Tibial nerve (tissue), 4 donors: ENCODE results near the gene SUMF1. TPM values are rescaled to one million over a fixed set of nuclear protein-coding genes. Genes with fewer than 3 reads are reported as not detected.

ENCODE experiments used
- DNase-seq, 2 donors: peaks; one replicate each; pipeline ENCODE4 v3.0.0-alpha.2; 2019; ENCODE audit warnings: low spot score in 2 of 2
- H3K27ac ChIP-seq, 4 donors: fragments of 200-600 bp; sonication (generic) in 3 of 4; one replicate each; pipeline ENCODE4 v1.5.1; 2017 to 2019; ENCODE audit warnings: mild to moderate bottlenecking in 1 of 4
- H3K27me3 ChIP-seq, 2 donors: fragments of 200-600 bp; sonication (generic) in 1 of 2; one replicate each; pipeline versions ENCODE4 v1.5.1 to v1.6.0; 2017 to 2019
- H3K36me3 ChIP-seq, 3 donors: fragments of 200-600 bp; sonication (generic); one replicate each; pipeline ENCODE4 v1.5.1; 2018 to 2019
- H3K4me1 ChIP-seq, 4 donors: fragments of 200-600 bp; sonication (generic) in 3 of 4; one replicate each; pipeline ENCODE4 v1.5.1; 2017 to 2019
- H3K4me3 ChIP-seq, 4 donors: fragments of 200-600 bp; sonication (generic) in 3 of 4; one replicate each; pipeline ENCODE4 v1.5.1; 2017 to 2019; ENCODE audit warnings: mild to moderate bottlenecking in 1 of 4, moderate library complexity in 1 of 4
- H3K9me3 ChIP-seq, 4 donors: fragments of 200-600 bp; sonication (generic) in 3 of 4; one replicate each; pipeline ENCODE4 v1.5.1; 2017 to 2019
- EP300 ChIP-seq, 2 donors: sonication (generic); formaldehyde crosslinking; IDR thresholded peaks; one replicate each; pipeline ENCODE4 v1.6.1; 2017; ENCODE audit warnings: antibody characterized with exemption in 2 of 2, mild to moderate bottlenecking in 1 of 2
- POLR2A ChIP-seq, 2 donors: fragments of 450-650 bp; IDR thresholded peaks; one replicate each; pipeline ENCODE4 v1.6.1; 2017; ENCODE audit warnings: antibody characterized with exemption in 2 of 2, mild to moderate bottlenecking in 2 of 2, moderate library complexity in 2 of 2
- WGBS, 2 donors: methylation state at CpG; one replicate each; pipeline ENCODE4 v1.1.5; 2018; 5-methylcytosine and 5-hydroxymethylcytosine counted together
- total RNA-seq, 4 donors: library from RNA; depleted of rRNA; stranded (reverse); fragments of >200 nt; gene quantifications; one replicate each; pipeline ENCODE4 v1.1.0, GENCODE V29; 2016
- TF ChIP-seq, protein P1 (sequence below), 5 experiments: fragments of 200-600 bp in 3 of 5; fragments of 450-650 bp in 2 of 5; sonication (generic) in 3 of 5; IDR thresholded peaks; one replicate each; pipeline ENCODE4 v1.5.1; 2016 to 2019; ENCODE audit warnings: antibody characterized with exemption in 5 of 5, mild to moderate bottlenecking in 3 of 5, moderate library complexity in 2 of 5

SUMF1 gene
- total RNA-seq, 4 donors from 2014 or later: 49.2 to 70.6 (median 63.8) TPM

DNA sequence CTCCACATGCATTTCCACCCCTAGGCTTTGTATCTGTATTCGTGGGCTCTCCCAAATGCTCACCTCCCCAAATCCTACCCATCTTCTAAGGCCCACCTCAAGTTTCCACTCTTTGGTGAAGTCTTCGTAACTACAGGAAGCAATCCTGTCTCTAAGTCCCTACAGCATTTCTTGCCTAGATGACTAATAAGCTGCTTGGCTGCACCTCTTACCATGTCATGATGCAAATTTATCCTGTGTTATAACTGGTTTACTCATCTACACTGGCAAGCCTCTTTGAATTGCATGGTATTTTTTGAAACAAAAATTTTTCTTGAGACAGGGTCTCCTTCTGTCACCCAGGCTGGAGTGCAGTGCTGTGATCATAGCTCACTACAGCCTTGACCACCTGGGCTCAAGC is 90.6 kb downstream of the SUMF1 start:
- Histone ChIP-seq H3K27ac (no peak overlapping the region), H3K4me3 (no peak overlapping the region), H3K36me3 (peaks cover 0 to 71% (median 0%) of the 10 kb centered on the region in 3 donors), H3K27me3 (no peaks in the 10 kb centered on the region), H3K9me3 (peaks cover 0 to 29% (median 7%) of the 10 kb centered on the region in 4 donors), H3K4me1 (no peaks in the 10 kb centered on the region)
- TF ChIP-seq, protein P1, sequence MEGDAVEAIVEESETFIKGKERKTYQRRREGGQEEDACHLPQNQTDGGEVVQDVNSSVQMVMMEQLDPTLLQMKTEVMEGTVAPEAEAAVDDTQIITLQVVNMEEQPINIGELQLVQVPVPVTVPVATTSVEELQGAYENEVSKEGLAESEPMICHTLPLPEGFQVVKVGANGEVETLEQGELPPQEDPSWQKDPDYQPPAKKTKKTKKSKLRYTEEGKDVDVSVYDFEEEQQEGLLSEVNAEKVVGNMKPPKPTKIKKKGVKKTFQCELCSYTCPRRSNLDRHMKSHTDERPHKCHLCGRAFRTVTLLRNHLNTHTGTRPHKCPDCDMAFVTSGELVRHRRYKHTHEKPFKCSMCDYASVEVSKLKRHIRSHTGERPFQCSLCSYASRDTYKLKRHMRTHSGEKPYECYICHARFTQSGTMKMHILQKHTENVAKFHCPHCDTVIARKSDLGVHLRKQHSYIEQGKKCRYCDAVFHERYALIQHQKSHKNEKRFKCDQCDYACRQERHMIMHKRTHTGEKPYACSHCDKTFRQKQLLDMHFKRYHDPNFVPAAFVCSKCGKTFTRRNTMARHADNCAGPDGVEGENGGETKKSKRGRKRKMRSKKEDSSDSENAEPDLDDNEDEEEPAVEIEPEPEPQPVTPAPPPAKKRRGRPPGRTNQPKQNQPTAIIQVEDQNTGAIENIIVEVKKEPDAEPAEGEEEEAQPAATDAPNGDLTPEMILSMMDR (IDR thresholded peaks at IDR 0.05): no peak
- TF ChIP-seq POLR2A (IDR thresholded peaks at IDR 0.05) (no peak), EP300 (IDR thresholded peaks at IDR 0.05) (no peak)
- 90 to 95% methylated on average over 2 of the region's 2 CpGs for WGBS, 2 donors
- DNase-seq: no peak

DNA sequence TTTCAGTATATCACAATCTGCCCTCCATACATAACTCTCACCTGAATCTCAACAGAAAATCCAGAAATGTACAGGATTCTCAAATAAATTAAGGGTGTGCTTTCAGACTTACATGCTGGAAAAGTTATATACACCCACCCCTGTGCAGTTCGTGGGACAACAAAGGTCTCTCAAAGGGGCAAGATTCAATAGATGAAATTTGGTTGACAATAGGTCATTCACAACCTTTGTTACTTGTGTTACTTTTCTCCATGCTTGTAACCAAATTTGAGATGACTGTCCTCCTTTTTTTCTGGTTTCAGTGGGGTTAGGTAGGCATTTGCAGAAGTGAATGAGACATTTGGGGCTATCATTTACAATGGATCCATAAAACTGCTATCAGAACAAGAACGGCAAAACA is 91.2 kb downstream of the SUMF1 start:
- WGBS, 2 donors: 81 to 85% methylated on average over 2 of the region's 2 CpGs
- Histone ChIP-seq H3K27ac (no peak overlapping the region), H3K9me3 (peaks cover 0 to 29% (median 7%) of the 10 kb centered on the region in 4 donors), H3K4me1 (no peaks in the 10 kb centered on the region), H3K36me3 (peaks cover 0 to 70% (median 0%) of the 10 kb centered on the region in 3 donors), H3K27me3 (no peaks in the 10 kb centered on the region), H3K4me3 (no peak overlapping the region)
- no peak for DNase-seq
- TF ChIP-seq EP300 (IDR thresholded peaks at IDR 0.05) (no peak), POLR2A (IDR thresholded peaks at IDR 0.05) (no peak)
- TF ChIP-seq, protein P1 (IDR thresholded peaks at IDR 0.05): no peak

DNA sequence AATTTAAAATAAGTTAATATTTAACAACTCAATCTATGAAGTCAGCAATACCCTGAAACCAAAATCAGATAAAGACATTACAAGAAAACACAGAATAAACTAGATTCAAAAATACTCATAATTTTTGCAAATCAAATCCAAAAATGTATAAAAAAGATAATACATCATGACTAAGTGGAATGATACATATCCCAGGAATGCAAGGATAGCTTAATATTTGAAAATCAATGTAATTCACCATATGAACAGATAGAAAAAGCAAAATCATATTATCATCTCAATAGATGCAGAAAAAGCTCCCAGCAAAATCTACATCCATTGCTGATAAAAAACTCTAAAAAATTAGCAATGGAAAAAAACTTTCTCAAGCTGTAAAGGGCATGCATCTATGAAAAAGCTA is 93.4 kb downstream of the SUMF1 start:
- H3K4me3 ChIP-seq: no peak overlapping the region
- H3K27ac ChIP-seq: no peak overlapping the region
- H3K36me3 ChIP-seq: peaks cover 0 to 67% (median 0%) of the 10 kb centered on the region in 3 donors
- H3K4me1 ChIP-seq: no peaks in the 10 kb centered on the region
- H3K9me3 ChIP-seq: peaks cover 0 to 29% (median 7%) of the 10 kb centered on the region in 4 donors
- no peak for TF ChIP-seq EP300 (IDR thresholded peaks at IDR 0.05)
- TF ChIP-seq, protein P1 (IDR thresholded peaks at IDR 0.05): no peak
- TF ChIP-seq POLR2A (IDR thresholded peaks at IDR 0.05): no peak
- H3K27me3 ChIP-seq: no peaks in the 10 kb centered on the region
- DNase-seq: no peak

DNA sequence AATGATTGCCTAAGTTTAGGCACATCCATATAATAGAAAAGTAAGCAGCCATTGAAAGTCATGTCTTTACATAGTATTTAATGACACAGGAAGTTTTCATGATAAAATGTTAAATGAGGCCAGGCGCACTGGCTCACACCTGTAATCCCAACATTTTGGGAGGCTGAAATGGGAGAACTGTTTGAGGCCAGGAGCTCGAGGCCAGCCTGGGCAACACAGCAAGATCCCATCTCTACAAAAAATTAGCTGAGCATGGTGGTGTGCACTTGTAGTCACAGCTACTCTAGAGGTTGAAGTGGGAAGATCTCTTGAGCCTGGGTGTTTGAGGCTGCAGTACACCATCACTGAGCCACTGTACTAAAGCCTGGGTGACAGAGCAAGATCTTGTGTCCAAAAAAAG is 104.5 kb downstream of the SUMF1 start:
- no peak for DNase-seq
- WGBS, 2 donors: 93 to 98% methylated on average over 2 of the region's 2 CpGs
- TF ChIP-seq EP300 (IDR thresholded peaks at IDR 0.05) (no peak), POLR2A (IDR thresholded peaks at IDR 0.05) (no peak)
- TF ChIP-seq, protein P1 (IDR thresholded peaks at IDR 0.05): no peak
- Histone ChIP-seq H3K27me3 (no peaks in the 10 kb centered on the region), H3K27ac (no peak overlapping the region), H3K4me3 (no peak overlapping the region), H3K36me3 (peaks cover 0 to 18% (median 0%) of the 10 kb centered on the region in 3 donors), H3K4me1 (no peaks in the 10 kb centered on the region), H3K9me3 (no peaks in the 10 kb centered on the region)

DNA sequence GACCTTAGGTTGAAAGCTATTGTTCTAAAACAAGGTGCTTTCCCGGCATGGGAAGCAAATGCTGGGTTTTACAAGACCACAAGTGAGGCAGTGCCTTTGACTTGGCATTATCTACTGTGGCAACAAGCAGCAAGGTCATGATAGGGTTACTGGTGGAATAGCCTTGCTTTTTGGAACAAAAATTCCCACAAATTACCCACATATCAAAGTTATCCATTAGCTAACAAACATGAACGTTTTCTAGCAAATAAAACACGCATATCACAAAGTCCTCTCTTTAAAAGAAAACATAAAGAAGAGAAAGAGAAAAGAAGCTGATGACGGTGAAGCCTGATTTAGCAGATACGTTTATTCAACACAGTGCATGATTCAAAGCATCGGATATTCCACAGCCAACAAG is 106.3 kb downstream of the SUMF1 start:
- Histone ChIP-seq H3K36me3 (peaks cover 0 to 18% (median 0%) of the 10 kb centered on the region in 3 donors), H3K4me1 (peaks cover 0 to 9% (median 5%) of the 10 kb centered on the region in 4 donors), H3K27ac (no peak overlapping the region), H3K9me3 (no peaks in the 10 kb centered on the region), H3K27me3 (no peaks in the 10 kb centered on the region), H3K4me3 (no peak overlapping the region)
- TF ChIP-seq, protein P1 (IDR thresholded peaks at IDR 0.05): no peak
- TF ChIP-seq EP300 (IDR thresholded peaks at IDR 0.05) (no peak), POLR2A (IDR thresholded peaks at IDR 0.05) (no peak)
- 77 to 87% methylated on average over 6 of the region's 6 CpGs for WGBS, 2 donors
- DNase-seq: no peak
